HepG2 (cell line): ENCODE data around the gene TPD52L2. TPM values are rescaled to one million over a fixed set of nuclear protein-coding genes. Genes with fewer than 3 reads are reported as not detected.

Experiments
- ARID2 ChIP-seq: sonication (generic); formaldehyde crosslinking; IDR thresholded peaks from 2 replicates; pipeline ENCODE4 v1.8.1; 2022; ENCODE audit warnings: mild to moderate bottlenecking, missing genetic modification reagents, borderline replicate concordance
- BRF2 ChIP-seq: sonication (generic); formaldehyde crosslinking; IDR thresholded peaks from 2 replicates; pipeline ENCODE4 v1.8.1; 2022; ENCODE audit warnings: mild to moderate bottlenecking, missing genetic modification reagents
- E2F1 ChIP-seq: sonication (generic); formaldehyde crosslinking; IDR thresholded peaks from 2 replicates; pipeline ENCODE4 v1.5.0; 2020; ENCODE audit warnings: missing genetic modification reagents
- GPBP1L1 ChIP-seq: sonication (generic); formaldehyde crosslinking; IDR thresholded peaks from 2 replicates; pipeline ENCODE4 v1.5.0; 2020; ENCODE audit warnings: mild to moderate bottlenecking, missing genetic modification reagents
- HNRNPL ChIP-seq: fragments of 200-400 bp; formaldehyde crosslinking; IDR thresholded peaks from 2 replicates; pipeline ENCODE4 v1.6.1; 2017; ENCODE audit warnings: mild to moderate bottlenecking, low read depth, low read length
- HNRNPLL ChIP-seq: fragments of 200-400 bp; formaldehyde crosslinking; IDR thresholded peaks from 2 replicates; pipeline ENCODE4 v1.6.1; 2017; ENCODE audit warnings: mild to moderate bottlenecking, low read depth, low read length; ENCODE audit not compliant: poor library complexity, severe bottlenecking
- HOXA5 ChIP-seq: sonication (generic); formaldehyde crosslinking; IDR thresholded peaks from 2 replicates; pipeline ENCODE4 v1.4.0; 2020; ENCODE audit warnings: missing genetic modification reagents
- KDM1A ChIP-seq: IDR thresholded peaks from 2 replicates; pipeline ENCODE4 v1.6.1; 2016; ENCODE audit warnings: missing compliant biosample characterization
- NCOA1 ChIP-seq: sonication (generic); formaldehyde crosslinking; IDR thresholded peaks from 2 replicates; pipeline ENCODE4 v1.9.0; 2021; ENCODE audit warnings: missing genetic modification reagents
- RAD51 ChIP-seq: fragments of 450-650 bp; IDR thresholded peaks from 2 replicates; pipeline ENCODE4 v1.6.1; 2016; ENCODE audit warnings: borderline replicate concordance
- SUZ12 ChIP-seq: fragments of 150-350 bp; IDR thresholded peaks from 2 replicates; pipeline ENCODE4 v1.6.1; 2014; ENCODE audit warnings: low read depth, low read length
- SYNCRIP ChIP-seq: fragments of 200-400 bp; formaldehyde crosslinking; IDR thresholded peaks from 2 replicates; pipeline ENCODE4 v1.6.1; 2018; ENCODE audit warnings: mild to moderate bottlenecking, low read depth, low read length; ENCODE audit not compliant: insufficient read depth
- TEAD2 ChIP-seq: sonication (generic); formaldehyde crosslinking; IDR thresholded peaks from 2 replicates; pipeline ENCODE4 v1.9.0; 2021; ENCODE audit warnings: missing genetic modification reagents
- U2AF1 ChIP-seq: fragments of 200-400 bp; formaldehyde crosslinking; optimal IDR thresholded peaks from 2 replicates; pipeline ENCODE3; 2017; ENCODE audit warnings: mild to moderate bottlenecking, low read depth, low read length
- ZBTB7A ChIP-seq: sonication (generic); formaldehyde crosslinking; IDR thresholded peaks from 2 replicates; pipeline ENCODE4 v1.8.0; 2022; ENCODE audit warnings: mild to moderate bottlenecking, missing genetic modification reagents
- ZNF335 ChIP-seq: sonication (generic); formaldehyde crosslinking; IDR thresholded peaks from 2 replicates; pipeline ENCODE4 v1.4.0; 2020; ENCODE audit warnings: missing genetic modification reagents
- ZNF431 ChIP-seq: sonication (generic); formaldehyde crosslinking; IDR thresholded peaks from 2 replicates; pipeline ENCODE4 v1.9.0; 2022; ENCODE audit warnings: missing genetic modification reagents, low read depth, mild to moderate bottlenecking, borderline replicate concordance
- ZNF589 ChIP-seq: sonication (generic); formaldehyde crosslinking; conservative IDR thresholded peaks from 2 replicates; pipeline ENCODE4 v1.8.0; 2022; ENCODE audit warnings: mild to moderate bottlenecking, moderate library complexity, missing genetic modification reagents
- ZNF609 ChIP-seq: sonication (generic); formaldehyde crosslinking; IDR thresholded peaks from 2 replicates; pipeline ENCODE4 v1.4.0; 2020; ENCODE audit warnings: mild to moderate bottlenecking, missing genetic modification reagents, borderline replicate concordance
- ZNF619 ChIP-seq: sonication (generic); formaldehyde crosslinking; IDR thresholded peaks from 2 replicates; pipeline ENCODE4 v1.4.0; 2020; ENCODE audit warnings: mild to moderate bottlenecking, missing genetic modification reagents
- ZNF749 ChIP-seq: sonication (generic); formaldehyde crosslinking; IDR thresholded peaks from 2 replicates; pipeline ENCODE4 v1.8.0; 2022; ENCODE audit warnings: mild to moderate bottlenecking, missing genetic modification reagents, moderate library complexity, borderline replicate concordance
- ZSCAN29 ChIP-seq: sonication (generic); formaldehyde crosslinking; conservative IDR thresholded peaks from 2 replicates; pipeline ENCODE4 v1.4.0; 2020; ENCODE audit warnings: mild to moderate bottlenecking, missing genetic modification reagents
- polyA plus RNA-seq, 8 experiments: library from polyadenylated mRNA; depleted of rRNA in 3 of 8; stranded (reverse) in 7 of 8; unstranded in 1 of 8; fragments of >200 nt; fragmentation: Illumina TruSeq in 4 of 8; extraction: Trizol in 4 of 8; gene quantifications; 2 replicates each; pipeline versions ENCODE4 v1.2.1 to v1.2.3, GENCODE V29; 2011 to 2016; ENCODE audit warnings: low read depth in 4 of 8, missing spikeins in 1 of 8, mixed read lengths in 1 of 8; ENCODE audit not compliant: insufficient read depth in 1 of 8
- total RNA-seq, 5 experiments: library from RNA; depleted of rRNA; stranded (reverse); fragments of >200 nt; fragmentation: Illumina TruSeq; extraction: Trizol; gene quantifications; 2 replicates each; pipeline ENCODE4 v1.2.3, GENCODE V29; 2016; ENCODE audit warnings: low read depth in 1 of 5

TPD52L2 gene
- total and polyA plus RNA-seq, 2 of the 13 experiments (the other 11 are each of a cell fraction or from before 2014, with no cell fraction given): 156 to 184 TPM

- no peak for TF ChIP-seq ZNF749 (CRISPR knock-in tag)
- TF ChIP-seq E2F1: no peak
- TF ChIP-seq HOXA5 (CRISPR knock-in tag): no peak
- no peak for TF ChIP-seq KDM1A (CRISPR knock-in tag)
- TF ChIP-seq ZNF335 (CRISPR knock-in tag): no peak
- no peak for TF ChIP-seq SUZ12
- no peak for TF ChIP-seq RAD51
- TF ChIP-seq ZBTB7A (CRISPR knock-in tag): no peak
- no peak for TF ChIP-seq ZSCAN29 (CRISPR knock-in tag)
- TF ChIP-seq ZNF619 (CRISPR knock-in tag): no peak
- TF ChIP-seq ZNF609 (CRISPR knock-in tag): no peak
- no peak for TF ChIP-seq HNRNPL
- TF ChIP-seq GPBP1L1 (CRISPR knock-in tag): no peak
- TF ChIP-seq U2AF1: no peak
- no peak for TF ChIP-seq TEAD2 (CRISPR knock-in tag)
- TF ChIP-seq NCOA1 (CRISPR knock-in tag): no peak
- TF ChIP-seq ZNF589 (CRISPR knock-in tag): no peak
- TF ChIP-seq SYNCRIP: no peak
- 0 out of 2 replicates have a peak, but pooled peaks have one; percentile 52 for TF ChIP-seq ARID2 (CRISPR knock-in tag)
- TF ChIP-seq BRF2 (CRISPR knock-in tag): no peak
- peak; percentile 40 for TF ChIP-seq HNRNPLL
- no peak for TF ChIP-seq ZNF431 (CRISPR knock-in tag)
These were observed 18.8 kb upstream of the TPD52L2 start (continued) for GRCh38 chr20:63846128-63846771.
